HG03196 (cell line): ENCODE measurements around the gene TXN2.
"Not testable (repeated sequence)": the region's sequence is repeated elsewhere in the genome, so short reads cannot be mapped to it uniquely, and the experiment has no call there.

Experiments used
- ATAC-seq: cut with Tn5 transposase; IDR thresholded peaks from one replicate; pipeline ENCODE4 v1.9.1; 2021; ENCODE audit not compliant: unreplicated experiment

Gene TXN2

DNA sequence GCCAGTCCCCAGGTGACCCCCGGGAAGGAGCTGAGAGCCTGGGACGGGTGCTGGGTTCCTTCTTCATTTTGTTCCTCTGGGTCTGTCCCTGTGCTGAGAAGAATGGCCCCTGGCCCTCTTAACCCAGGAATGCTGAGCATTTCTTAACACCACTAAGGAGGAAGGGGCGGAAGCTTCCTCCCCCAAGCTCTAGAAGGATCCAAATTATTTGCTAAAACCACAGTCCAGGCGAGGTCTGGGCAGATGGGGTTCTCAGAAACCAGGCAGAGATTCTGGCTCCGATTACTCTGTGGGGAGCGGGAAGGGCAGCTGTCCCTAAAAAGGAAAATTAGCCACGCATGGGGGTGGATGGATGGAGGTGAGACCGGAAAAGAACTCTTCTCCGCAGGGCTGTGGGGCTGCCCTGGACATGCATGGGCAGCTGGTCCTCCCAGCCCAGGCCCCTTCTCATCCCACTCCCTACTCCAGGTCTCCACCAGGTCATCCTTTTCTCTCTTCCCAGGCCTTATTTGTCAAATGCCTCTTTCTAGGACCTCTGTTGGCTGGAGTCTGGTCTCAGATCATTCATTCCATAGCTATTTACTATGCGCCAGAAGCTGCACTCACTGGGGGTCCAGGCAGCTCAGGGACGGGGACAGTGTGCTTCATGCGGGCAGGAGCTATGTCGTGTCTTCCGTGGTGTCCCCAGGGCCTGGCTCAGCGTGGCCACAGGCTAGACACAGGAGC is 48.7 kb downstream of the TXN2 start:
- ATAC-seq, result no peak

DNA sequence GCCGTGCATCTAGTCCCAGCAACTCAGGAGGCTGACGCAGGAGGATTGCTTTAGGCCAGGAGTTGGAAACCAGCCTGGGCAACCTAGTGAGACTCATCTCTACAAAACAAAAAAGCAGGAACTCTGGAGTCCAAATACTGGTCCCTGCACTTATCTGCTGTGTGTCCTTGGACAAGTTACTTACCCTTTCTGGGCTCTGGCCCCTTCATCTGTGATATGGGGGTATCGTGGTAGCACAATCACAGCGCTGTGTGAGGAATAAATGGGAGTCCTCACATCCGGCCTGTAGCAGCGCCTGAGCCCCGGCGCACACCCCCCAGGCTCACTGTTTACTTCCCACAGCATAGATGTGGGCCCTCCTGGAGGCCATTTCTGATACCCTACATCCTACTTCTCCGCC is 49.5 kb downstream of the TXN2 start:
- ATAC-seq, result no peak

DNA sequence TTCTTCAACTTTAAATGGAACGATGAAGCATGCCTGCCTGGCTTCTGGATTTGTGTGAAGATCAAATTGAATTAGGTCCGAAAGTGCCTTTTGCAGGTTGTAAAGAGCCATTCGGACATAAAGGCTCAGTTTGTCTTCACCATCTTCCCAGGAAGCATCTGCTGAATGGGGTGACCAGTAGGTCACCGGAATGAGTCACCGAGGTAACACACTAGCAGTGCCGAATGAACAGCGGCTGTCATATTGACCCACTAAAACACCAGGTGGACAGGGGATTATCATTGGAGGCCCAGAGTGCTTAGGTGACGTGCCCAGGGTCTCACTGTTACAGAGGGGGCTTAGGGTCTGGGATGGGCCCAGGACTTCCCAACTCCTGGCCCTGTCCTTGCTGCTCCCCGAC is 50.6 kb downstream of the TXN2 start:
- no peak for ATAC-seq

DNA sequence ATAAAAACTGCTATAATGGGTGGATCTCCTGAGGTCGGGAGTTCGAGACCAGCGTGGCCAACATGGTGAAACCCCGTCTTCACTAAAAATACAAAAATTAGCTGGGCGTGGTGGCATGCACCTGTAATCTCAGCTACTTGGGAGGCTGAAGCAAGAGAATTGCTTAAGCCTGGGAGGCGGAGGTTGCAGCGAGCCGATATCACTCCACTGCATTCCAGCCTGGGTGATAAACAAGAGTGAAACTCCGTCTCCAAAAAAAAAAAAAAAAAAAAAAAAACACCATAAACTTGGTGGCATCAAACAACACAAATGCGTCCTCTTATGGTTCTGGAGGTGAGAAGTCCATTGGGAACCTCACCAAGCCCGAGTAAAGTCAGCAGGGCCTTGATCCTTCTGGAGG is 53.5 kb downstream of the TXN2 start:
- ATAC-seq, result not testable (repeated sequence)

DNA sequence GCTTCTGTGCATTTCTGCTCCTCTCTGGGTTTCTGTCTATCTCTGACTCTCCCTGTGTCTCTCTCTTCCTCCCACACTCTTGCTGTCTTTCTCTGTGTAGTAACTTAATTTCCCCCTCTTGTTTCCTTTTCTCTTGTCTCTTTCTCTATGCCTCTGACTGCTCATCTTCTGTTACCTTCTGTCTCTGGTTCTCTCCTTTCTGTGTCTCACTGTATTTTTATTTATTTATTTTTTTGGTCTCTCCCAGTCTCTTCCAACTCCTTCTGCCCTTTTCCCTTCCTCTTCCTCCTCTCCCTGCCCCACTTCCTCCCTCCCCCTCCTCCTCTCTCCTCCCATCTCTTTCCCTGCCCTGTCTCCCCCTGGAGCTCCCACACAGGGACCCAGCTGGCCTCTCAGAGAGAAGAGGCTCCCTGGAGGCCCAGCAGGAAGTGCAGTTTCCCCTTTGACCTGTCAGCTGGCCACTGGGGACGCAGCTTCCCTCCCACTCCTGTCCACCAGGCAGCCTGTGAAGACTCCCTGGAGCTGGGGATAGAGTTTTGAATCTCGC is 55.4 kb downstream of the TXN2 start:
- ATAC-seq, result no peak

DNA sequence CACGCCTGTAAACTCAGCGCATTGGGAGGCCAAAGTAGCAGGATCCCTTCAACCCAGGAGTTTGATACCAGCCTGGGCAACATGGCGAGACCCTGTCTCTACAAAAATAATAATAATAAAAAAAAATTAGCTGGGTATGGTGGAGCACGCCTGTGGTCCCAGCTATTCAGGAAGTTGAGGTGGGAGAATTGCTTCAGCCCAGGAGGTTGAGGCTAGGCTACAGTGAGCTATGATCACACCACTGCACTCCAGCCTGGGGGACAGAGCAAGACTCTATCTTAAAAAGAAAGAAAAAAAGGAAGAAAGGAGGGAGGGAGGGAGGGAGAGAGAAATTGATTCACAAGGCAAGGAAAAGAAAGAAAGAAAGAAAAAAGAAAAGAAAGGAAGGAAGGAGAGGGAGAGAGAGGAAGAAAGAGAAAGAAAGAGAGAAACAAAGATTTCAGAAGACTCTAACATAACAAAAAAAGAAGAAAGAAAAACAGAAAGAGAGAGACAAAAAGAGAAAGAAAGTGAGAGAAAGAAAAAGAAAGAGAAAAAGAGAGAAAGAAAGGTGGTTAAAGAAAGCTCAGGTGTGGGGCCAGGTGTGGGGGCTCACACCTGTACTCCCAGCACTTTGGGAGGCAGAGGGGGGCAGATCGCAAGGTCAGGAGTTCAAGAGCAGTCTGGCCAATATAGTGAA is 56.4 kb downstream of the TXN2 start:
- no peak for ATAC-seq

DNA sequence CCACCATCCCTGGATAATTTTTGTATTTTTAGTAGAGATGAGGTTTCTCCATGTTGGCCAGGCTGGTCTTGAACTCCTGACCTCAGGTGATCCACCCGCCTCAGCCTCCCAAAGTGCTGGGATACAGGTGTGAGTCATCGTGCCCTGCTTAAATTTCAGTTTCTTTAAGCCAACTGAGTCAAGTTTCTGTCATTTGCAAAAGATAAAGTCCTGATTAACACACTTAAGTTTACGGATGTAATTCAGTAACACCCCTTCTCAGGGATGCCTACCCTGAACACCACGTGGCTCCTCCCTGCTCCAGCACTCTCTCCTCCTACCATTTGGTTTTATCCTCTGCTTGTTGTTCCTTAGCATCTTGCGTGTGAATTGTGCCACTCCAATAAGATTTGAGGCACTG is 57.0 kb downstream of the TXN2 start:
- ATAC-seq, result not testable (repeated sequence)

DNA sequence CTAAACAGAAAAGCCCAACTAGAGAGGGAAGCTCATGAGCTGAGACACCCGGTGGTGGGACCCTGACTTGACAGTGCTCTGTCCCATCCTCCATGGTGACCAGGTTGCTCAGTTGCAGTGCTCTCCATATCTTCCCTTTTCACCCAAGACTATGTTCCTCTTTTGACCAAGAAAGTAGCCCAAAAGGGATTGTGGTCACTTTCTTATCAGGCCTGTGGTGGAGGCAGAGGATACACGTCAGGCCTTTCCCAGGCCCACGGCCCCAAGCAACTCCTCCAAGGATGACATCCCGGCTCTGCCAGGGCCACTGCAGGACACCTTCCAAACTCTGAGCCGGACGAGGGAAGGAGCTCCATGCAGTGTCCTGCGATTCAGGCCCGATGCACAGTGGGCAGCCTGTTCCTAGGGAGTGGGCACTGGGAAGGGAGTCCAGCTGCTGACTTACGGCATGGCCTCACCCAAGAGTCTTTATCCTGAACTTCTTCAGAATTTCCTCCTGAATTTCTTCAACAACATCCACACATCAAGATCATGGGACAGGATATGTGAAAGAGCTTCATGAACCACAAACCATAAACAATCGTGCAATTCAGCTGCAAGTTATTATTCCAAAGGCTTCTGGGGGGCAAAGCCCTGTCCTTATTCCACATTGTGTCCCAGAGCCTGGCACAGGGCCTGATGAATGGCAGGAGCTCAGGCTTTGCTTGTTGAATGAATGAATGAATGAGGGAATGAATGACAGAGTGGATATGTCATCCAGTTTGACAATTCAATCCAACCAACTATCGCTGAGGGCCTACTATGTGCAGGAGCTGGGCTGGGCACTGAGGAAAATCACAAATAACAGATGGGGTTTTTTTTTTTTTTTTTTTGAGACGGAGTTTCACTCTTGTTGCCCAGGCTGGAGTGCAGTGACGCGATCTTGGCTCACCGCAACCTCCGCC is 57.7 kb downstream of the TXN2 start:
- no peak for ATAC-seq

DNA sequence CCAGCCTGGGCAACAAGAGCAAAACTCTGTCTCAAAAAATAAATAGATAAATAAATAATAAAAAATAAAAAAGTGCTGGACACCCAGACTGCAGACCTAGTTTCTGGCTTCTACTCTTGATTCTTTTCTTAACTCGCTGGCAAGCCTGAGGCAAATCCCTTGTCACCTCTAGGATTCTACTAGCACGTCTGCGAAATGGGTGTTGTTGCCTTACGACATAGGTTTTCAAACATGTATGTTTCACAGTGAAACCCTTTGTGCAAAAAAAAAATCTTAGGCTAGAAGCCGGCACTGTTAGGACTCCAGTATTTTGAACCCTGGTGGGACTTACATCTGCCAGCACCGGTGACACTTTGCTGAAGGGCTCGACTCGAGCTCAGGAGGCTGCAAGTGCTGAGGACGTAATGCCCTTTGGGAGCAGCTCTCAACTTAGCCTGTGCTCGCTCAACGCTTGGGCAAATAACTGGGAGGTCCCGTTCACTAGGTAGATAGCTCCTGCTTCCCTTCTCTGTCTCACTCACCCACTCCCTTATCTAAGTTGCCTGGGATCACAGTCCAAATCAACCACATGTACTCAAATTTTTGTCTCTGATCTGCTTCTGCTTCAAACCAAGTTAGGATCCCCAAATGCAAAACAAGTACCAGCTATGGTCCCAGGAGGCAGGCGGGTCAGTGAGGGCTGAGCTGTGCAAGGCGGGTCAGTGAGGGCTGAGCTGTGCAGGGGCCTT is 59.0 kb downstream of the TXN2 start:
- ATAC-seq, result no peak

DNA sequence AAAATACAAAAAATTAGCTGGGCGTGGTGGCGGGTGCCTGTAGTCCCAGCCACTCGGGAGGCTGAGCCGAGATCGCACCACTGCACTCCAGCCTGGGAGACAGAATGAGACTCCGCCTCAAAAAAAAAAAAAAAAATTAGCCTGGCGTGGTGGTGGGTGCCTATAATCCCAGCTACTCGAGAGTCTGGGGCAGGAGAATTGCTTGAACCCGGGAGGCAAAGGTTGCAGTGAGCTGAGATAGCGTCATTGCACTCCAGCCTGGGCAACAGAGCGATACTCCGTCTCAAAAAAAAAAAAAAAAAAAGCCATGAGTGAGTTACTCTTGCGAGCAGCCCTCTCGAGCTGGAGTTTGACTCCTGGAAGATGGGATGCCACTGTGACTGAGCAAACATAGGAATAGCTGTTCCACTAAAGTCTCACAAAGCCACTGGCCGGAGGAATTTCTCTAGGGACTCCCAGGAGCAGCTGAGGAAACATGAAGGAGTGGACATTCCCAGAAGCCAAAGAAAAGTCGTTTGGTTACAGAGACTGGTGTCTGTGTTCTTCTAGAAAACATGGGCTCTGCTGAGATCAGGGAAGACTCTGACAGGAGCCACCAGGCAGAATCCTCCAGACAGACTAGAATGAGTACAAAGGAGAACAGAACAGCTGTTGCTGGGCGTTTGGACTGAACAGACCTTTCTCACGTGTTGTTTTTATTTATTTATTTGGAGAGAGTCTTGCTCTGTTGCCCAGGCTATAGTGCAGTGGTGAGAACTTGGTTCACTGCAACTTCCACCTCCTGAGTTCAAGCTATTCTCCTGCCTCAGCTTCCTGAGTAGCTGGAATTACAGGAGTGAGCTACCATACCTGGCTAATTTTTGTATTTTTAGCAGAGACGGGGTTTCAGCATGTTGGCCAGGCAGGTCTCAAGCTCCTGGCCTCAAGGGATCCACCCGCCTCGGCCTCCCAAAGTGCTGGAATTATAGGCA is 61.2 kb downstream of the TXN2 start:
- ATAC-seq, result no peak

DNA sequence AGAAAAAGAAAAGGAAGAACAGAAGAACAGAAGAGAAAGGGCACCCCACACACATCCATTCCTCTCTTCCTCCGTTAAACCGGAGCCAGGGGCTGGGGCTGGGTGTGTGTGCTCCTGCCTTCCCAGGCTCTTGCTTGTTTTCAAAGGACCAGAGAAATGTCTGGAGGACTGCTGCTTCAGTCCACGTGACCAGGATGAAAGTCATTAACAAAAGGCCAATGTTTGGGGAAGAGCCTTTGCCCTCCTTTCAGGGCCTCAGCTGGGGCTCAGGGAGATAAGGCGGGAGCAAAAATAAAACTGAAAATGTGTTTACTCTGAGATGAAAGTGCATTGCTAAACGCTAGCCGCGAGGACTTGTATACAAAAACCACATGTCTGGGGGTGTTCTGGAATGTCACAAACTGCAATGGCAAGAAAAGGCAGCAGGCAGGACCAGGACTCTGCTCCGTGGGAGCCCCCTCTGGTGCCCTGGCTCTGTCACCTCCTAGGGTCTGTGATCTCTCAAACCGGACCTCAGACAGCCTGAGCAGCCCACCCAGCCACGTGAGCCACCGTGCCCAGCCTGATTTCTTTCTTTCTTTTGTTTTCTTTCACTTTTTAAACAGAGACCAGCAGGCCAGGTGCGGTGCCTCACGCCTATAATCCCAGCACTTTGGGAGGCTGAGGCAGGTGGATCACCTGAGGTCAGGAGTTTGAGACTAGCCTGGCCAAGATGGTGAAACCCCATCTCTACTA is 62.1 kb downstream of the TXN2 start:
- ATAC-seq, result no peak

DNA sequence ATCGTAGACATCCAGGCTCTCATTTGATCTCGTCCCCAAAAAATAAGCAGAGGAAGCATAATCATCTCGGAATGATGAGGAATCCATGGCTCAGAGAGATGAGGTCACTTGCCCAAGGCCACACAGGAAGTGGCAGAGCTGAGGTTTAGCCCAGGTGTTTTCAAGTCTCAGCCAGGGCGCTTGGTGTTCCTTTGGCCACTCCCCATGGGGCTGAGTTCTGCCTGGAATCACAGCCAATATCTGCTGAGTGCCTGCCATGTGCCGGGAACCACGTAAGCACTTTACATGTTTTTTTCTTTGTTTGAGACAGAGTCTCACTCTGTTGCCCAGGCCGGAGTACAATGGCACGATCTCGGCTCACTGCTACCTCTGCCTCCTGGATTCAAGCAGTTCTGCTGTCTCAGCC is 64.2 kb downstream of the TXN2 start:
- ATAC-seq, result no peak
